HG02885 (cell line): ENCODE results near the gene FAM222A.

ENCODE experiments used
- ATAC-seq: cut with Tn5 transposase; IDR thresholded peaks from one replicate; pipeline ENCODE4 v1.9.1; 2021; ENCODE audit warnings: mild to moderate bottlenecking; ENCODE audit not compliant: unreplicated experiment, poor library complexity

The FAM222A gene

GRCh38 chr12:109735825-109736551 is 22.4 kb downstream of the FAM222A start:
- ATAC-seq, result no peak

- no peak for ATAC-seq
Measured at GRCh38 chr12:109736552-109737108, 23.0 kb downstream of the FAM222A start.

- ATAC-seq, result no peak
Measured at GRCh38 chr12:109737126-109737525, 23.5 kb downstream of the FAM222A start.

GRCh38 chr12:109737631-109738030 is 24.0 kb downstream of the FAM222A start:
- ATAC-seq, result no peak

- ATAC-seq, result no peak
Measured at GRCh38 chr12:109738209-109738608, 24.6 kb downstream of the FAM222A start.

- ATAC-seq, result no peak
Measured at GRCh38 chr12:109738878-109739665, 25.4 kb downstream of the FAM222A start.

- ATAC-seq, result no peak
Measured at GRCh38 chr12:109739747-109740693, 26.4 kb downstream of the FAM222A start.

- ATAC-seq, result no peak
Measured at GRCh38 chr12:109740694-109741245, 27.1 kb downstream of the FAM222A start.

- ATAC-seq, result no peak
Measured at GRCh38 chr12:109741286-109741969, 27.8 kb downstream of the FAM222A start.

GRCh38 chr12:109741970-109742703 is 28.5 kb downstream of the FAM222A start:
- no peak for ATAC-seq

- no peak for ATAC-seq
Measured at GRCh38 chr12:109743076-109743910, 29.7 kb downstream of the FAM222A start.

GRCh38 chr12:109744026-109744425 is 30.4 kb downstream of the FAM222A start:
- ATAC-seq, result no peak

- no peak for ATAC-seq
Measured at GRCh38 chr12:109744986-109745942, 31.6 kb downstream of the FAM222A start.

- no peak for ATAC-seq
Measured at GRCh38 chr12:109752117-109753053, 38.8 kb downstream of the FAM222A start.

GRCh38 chr12:109753054-109753401 is 39.4 kb downstream of the FAM222A start:
- no peak for ATAC-seq

GRCh38 chr12:109753959-109754358 is 40.3 kb downstream of the FAM222A start:
- ATAC-seq, result no peak
